Measurements from ENCODE around the gene PAXIP1.

GRCh38 chr7:155043756-155044155, 40.8 kb upstream of the PAXIP1 start:
- no peak for TF ChIP-seq POLR2A (IDR thresholded peaks at IDR 0.05)
- TF ChIP-seq, protein P1, sequence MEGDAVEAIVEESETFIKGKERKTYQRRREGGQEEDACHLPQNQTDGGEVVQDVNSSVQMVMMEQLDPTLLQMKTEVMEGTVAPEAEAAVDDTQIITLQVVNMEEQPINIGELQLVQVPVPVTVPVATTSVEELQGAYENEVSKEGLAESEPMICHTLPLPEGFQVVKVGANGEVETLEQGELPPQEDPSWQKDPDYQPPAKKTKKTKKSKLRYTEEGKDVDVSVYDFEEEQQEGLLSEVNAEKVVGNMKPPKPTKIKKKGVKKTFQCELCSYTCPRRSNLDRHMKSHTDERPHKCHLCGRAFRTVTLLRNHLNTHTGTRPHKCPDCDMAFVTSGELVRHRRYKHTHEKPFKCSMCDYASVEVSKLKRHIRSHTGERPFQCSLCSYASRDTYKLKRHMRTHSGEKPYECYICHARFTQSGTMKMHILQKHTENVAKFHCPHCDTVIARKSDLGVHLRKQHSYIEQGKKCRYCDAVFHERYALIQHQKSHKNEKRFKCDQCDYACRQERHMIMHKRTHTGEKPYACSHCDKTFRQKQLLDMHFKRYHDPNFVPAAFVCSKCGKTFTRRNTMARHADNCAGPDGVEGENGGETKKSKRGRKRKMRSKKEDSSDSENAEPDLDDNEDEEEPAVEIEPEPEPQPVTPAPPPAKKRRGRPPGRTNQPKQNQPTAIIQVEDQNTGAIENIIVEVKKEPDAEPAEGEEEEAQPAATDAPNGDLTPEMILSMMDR (IDR thresholded peaks at IDR 0.05) = no peak
- no peak for TF ChIP-seq POLR2AphosphoS5 (IDR thresholded peaks at IDR 0.05)
- no peak for TF ChIP-seq EP300 (IDR thresholded peaks at IDR 0.05)

Measured in suprapubic skin (tissue), 4 donors.